Dermis microvascular lymphatic vessel endothelial cell (primary cell): ENCODE measurements around the gene RGS14. TPM values are rescaled to one million over a fixed set of nuclear protein-coding genes. Genes with fewer than 3 reads are reported as not detected.

ENCODE experiments used
- DNase-seq, 2 donors: peaks; one replicate each; pipeline versions ENCODE4 v3.0.0 to v3.0.0-alpha.2; 2010; ENCODE audit warnings: low read depth in 2 of 2
- total RNA-seq: library from RNA; depleted of rRNA; stranded (reverse); fragments of >200 nt; gene quantifications from 2 replicates; pipeline ENCODE4 v1.2.1, GENCODE V29; 2014

The RGS14 gene
- 3.7 and 4.7 TPM in 2 replicates for total RNA-seq

GRCh38 chr5:177357459-177358351 lies at the start of gene RGS14:
Gene RGS14, plus strand, starts transcription at chr5:177357924. Its CDS starts 101 bp downstream, at chr5:177358025.
- DNase-seq = peak; percentile 76 to 80

- DNase-seq = no peak
These were observed 49.0 kb upstream of the RGS14 start for GRCh38 chr5:177308740-177309139.

- peak; percentile 45 to 82 for DNase-seq
These were observed 48.2 kb upstream of the RGS14 start for GRCh38 chr5:177309351-177310191.

- no peak for DNase-seq
These were observed 47.4 kb upstream of the RGS14 start for GRCh38 chr5:177310332-177310731.

GRCh38 chr5:177310757-177311391 lies 46.9 kb upstream of the RGS14 start:
- peak; percentile 87 to 92 for DNase-seq

GRCh38 chr5:177311392-177311722 lies 46.4 kb upstream of the RGS14 start:
- DNase-seq = no peak

- DNase-seq = peak; percentile 79 to 95
These were observed 45.7 kb upstream of the RGS14 start, which contains the start of gene MXD3 for GRCh38 chr5:177311723-177312648. Gene MXD3, minus strand, starts transcription at chr5:177311898. Its CDS starts 68 bp downstream, at chr5:177311830.

- no peak for DNase-seq
These were observed 45.0 kb upstream of the RGS14 start for GRCh38 chr5:177312649-177313181.

GRCh38 chr5:177313561-177314259 lies 44.0 kb upstream of the RGS14 start:
- no peak for DNase-seq

GRCh38 chr5:177314376-177315342 lies 43.1 kb upstream of the RGS14 start:
- DNase-seq = no peak

GRCh38 chr5:177315411-177315810 lies 42.3 kb upstream of the RGS14 start:
- DNase-seq = no peak

- DNase-seq = no peak
These were observed 41.7 kb upstream of the RGS14 start for GRCh38 chr5:177316005-177316404.

GRCh38 chr5:177317959-177318377 lies 39.8 kb upstream of the RGS14 start:
- DNase-seq = peak; percentile 60 to 80

GRCh38 chr5:177319913-177320588 lies 37.7 kb upstream of the RGS14 start:
- DNase-seq = no peak

GRCh38 chr5:177320879-177321278 lies 36.8 kb upstream of the RGS14 start:
- DNase-seq = no peak

GRCh38 chr5:177325868-177326381 lies 31.8 kb upstream of the RGS14 start:
- no peak for DNase-seq
